ENCODE results near the gene NEUROD6.

Gene NEUROD6

DNA sequence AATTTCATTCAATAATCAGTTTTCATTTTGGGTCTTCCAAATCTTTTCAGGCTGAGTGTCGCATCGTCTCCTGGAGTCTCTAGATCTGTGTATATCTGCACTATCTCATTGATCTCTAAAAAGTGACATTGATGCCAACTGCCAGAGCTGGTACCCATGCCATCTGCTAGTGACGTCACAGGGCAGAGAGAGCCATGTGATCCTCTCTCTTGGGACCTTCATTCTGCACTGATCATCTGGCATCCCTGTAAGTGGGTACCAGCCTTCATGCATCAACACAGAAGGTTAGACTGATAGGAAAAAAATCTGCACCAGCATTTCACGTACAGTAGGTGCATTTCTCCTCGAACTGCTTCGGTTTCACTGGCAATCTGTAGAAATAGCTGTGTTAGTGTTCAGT is at the start of gene NEUROD6:
Gene NEUROD6, minus strand, starts transcription at position 124 of the 400 bp plus-strand sequence. CDS start 1,458 bp downstream, outside the sequence.
- DNase-seq (ENCODE audit: insufficient read length, low spot score) (no peak), FAIRE-seq (no peak)
- TF ChIP-seq CTCF (IDR thresholded peaks at IDR 0.05; ENCODE audit: insufficient read depth, missing control alignments) = no peak

GRCh38 chr7:31384466-31384865 is 43.9 kb upstream of the NEUROD6 start:
- no peak for TF ChIP-seq CTCF (IDR thresholded peaks at IDR 0.05; ENCODE audit: insufficient read depth, missing control alignments)
- no peak for FAIRE-seq
- no peak for DNase-seq (ENCODE audit: insufficient read length, low spot score)

DNA sequence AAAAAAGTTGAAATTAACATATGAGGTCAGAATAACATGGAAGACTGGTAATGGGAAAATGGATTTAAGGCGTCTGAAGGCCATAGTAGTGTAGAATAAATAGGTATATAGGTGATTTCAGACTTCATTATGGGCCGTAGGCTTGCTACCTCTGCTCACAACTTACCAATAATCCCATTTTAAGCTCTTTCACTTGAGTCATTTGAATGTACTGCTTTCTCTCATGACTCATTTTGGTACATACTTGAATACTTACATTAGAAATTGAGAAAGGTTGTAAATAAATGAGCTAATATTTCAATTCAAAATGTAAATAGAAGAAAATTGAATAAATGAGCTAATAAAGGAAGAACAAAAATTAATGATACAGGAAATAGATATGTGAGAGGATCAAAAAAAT is 42.2 kb upstream of the NEUROD6 start:
- DNase-seq (ENCODE audit: insufficient read length, low spot score) = no peak
- no peak for FAIRE-seq
- no peak for TF ChIP-seq CTCF (IDR thresholded peaks at IDR 0.05; ENCODE audit: insufficient read depth, missing control alignments)

DNA sequence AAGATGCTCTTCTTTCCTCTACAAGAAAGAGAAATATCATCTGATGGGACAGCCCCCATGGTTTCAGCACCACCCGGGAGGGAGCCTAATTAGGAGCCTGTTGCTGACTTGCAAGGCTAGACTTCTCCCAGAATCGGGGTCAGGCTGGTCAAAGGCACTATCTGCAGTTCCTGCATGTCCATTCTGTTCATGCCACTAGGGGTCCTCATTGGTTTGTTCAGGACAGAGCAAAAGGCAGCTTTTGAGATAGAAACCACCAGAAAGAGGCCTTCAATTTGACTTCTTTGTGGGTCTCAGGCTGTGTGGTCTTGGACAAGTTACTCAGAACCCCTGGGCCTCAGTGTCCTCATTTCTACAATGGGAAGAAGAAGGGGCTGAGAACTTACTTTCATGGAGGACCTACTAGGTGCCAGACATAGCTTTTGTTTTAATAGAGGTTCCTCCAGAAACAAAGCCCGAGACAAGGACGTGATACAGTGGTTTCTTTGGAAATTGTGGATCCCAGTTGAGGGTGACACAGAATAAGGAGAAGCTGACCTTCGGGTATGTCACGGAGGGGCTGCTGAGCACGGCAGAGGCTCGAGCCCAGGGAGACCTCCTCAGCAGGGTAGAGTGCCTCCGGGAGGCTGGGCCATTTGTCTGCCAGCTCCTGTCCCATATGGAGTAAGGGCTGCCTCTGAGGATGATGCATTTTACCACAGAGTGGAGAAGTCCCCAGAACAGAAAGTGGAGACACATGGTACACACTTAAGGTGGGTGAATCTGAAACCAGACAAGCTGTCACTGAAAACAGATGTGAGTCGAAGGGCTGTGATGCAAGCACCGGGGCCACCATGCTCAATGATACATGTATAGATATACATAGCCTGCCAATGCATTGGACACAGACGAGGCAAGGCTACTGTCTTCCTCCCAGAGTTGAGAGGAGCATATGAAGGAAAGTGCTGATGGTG is 33.1 kb upstream of the NEUROD6 start:
- no peak for DNase-seq (ENCODE audit: insufficient read length, low spot score)
- no peak for FAIRE-seq
- TF ChIP-seq CTCF (IDR thresholded peaks at IDR 0.05; ENCODE audit: insufficient read depth, missing control alignments) = peak; percentile 60

GRCh38 chr7:31372231-31372959 is 31.9 kb upstream of the NEUROD6 start:
- no peak for FAIRE-seq
- no peak for DNase-seq (ENCODE audit: insufficient read length, low spot score)
- no peak for TF ChIP-seq CTCF (IDR thresholded peaks at IDR 0.05; ENCODE audit: insufficient read depth, missing control alignments)

GRCh38 chr7:31371621-31372020 is 31.1 kb upstream of the NEUROD6 start:
- no peak for DNase-seq (ENCODE audit: insufficient read length, low spot score)
- no peak for FAIRE-seq
- no peak for TF ChIP-seq CTCF (IDR thresholded peaks at IDR 0.05; ENCODE audit: insufficient read depth, missing control alignments)
